ENCODE measurements around the gene ITPR1.
"Not testable (repeated sequence)": the region's sequence is repeated elsewhere in the genome, so short reads cannot be mapped to it uniquely, and the experiment has no call there.

The ITPR1 gene

DNA sequence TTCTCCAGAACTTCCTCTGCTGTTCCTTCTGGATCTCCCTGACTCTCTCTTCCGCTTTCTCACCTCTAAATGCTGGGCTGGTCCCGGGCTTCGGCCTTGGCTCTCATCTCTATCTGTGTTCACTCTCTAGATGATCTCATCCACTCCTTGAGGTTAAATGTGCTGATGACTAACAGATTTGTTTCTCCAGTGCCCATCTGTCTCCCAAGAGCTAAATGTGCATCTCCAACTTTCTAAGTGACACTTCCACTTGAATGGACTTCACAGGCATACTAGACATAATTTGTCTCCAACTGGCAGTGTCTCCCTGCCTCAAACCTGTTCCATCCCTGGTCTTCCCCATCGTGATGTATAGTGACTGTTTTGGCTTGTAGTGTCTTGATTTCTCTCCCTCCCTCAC, 95.3 kb downstream of the ITPR1 start:
- no peak overlapping the region for H3K4me3 ChIP-seq (ENCODE audit: low read depth, low read length)

- H3K4me3 ChIP-seq (ENCODE audit: low read depth, low read length): no peak overlapping the region
Observed at GRCh38 chr3:4589475-4590097, 96.4 kb downstream of the ITPR1 start.

DNA sequence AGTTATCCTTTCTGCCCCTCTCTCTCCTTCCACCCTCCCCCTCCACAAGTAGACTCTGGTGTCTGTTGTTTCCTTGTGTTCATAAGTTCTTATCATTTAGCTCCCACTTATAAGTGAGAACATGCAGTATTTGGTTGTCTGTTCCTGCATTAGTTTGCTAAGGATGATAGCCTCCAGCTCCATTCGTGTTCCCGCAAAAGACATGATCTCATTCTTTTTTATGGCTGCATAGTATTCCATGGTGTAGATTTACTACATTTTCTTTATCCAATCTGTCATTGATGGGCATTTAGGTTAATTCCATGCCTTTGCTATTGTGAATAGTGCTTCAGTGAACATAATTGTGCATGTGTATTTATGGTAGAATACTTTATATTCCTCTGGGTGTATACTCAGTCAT, 97.7 kb downstream of the ITPR1 start:
- not testable (repeated sequence) for H3K4me3 ChIP-seq (ENCODE audit: low read depth, low read length)

DNA sequence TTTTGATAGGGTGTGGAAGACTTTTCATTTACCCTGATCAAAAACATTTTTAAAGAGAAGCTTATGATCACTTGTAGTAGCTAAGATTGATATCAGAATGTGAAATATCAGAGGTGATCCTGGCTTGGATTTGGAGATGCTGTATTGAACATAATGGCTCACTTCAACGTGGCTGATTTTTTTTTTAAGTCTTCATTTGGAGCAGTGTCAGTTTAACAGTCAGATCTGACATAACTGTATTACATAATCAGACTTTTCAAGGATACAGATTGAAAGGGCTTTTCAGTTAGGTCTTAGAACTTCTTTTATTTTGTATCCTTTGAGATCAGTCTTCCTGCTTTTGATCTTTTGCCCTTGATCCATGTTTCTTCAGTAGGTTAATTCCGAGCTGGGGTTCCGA, 98.5 kb downstream of the ITPR1 start:
- H3K4me3 ChIP-seq (ENCODE audit: low read depth, low read length): no peak overlapping the region

DNA sequence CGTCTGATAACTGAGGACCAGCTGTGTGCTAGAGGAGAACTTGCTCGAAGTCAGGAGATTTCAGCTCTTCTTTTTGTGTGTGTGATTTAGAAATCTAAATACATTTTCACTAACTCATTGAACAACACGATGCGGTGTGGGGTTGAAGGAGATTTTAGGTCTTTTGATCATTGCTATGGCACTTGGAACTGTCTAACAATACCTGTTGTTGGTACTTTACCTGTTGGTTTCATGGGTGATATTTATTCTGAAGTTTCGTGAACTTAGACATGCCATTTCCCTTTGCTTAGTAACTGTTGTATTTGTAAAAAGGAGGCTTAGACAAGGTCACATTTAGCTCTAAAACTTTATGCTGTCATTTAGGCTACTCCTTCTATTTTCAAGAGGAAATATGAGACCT, 99.9 kb downstream of the ITPR1 start:
- no peak overlapping the region for H3K4me3 ChIP-seq (ENCODE audit: low read depth, low read length)

DNA sequence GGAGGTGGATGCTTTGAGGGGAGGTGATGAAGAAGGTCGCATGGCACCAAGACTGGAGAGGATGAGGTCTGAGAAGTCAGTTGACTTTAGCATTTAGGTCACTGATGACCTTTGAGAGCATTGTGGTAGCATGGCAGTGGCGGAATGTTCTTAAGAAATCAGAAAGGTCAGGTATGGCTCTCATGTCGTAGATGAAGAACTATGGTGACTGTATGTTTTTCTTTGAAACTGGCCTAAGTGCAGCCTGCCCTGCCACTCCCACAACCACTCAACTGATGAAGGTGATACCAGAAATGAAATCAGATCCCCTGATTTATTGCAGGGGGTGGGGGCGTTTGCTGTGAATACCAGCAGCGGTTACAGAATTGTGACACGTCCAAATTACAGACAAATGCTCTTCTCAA, 102.6 kb downstream of the ITPR1 start:
- H3K4me3 ChIP-seq (ENCODE audit: low read depth, low read length): no peak overlapping the region

GRCh38 chr3:4596612-4597011, 103.5 kb downstream of the ITPR1 start:
- no peak overlapping the region for H3K4me3 ChIP-seq (ENCODE audit: low read depth, low read length)

- H3K4me3 ChIP-seq (ENCODE audit: low read depth, low read length): no peak overlapping the region
Observed at GRCh38 chr3:4597208-4597985, 104.2 kb downstream of the ITPR1 start.

GRCh38 chr3:4598232-4598631, 105.1 kb downstream of the ITPR1 start:
- H3K4me3 ChIP-seq (ENCODE audit: low read depth, low read length): not testable (repeated sequence)

DNA sequence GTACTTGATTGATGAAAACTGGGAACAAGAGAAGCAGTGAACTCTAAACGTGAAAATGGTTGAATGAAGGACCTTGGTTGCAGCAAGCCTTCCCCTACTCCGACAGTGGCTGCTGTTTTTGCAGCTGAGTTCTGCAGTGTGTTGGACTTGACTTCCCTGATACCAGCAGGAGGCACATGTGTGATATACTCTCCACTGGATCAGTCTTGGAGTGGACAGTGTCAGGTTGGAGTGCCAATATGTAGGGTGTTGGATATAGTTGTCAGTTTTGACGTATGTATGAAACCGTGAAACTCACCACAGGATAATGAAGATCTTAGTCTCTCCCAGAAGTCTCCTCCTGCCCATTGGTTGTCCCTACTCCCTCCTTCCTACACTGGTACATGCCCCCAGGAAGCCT, 106.5 kb downstream of the ITPR1 start:
- H3K4me3 ChIP-seq (ENCODE audit: low read depth, low read length): no peak overlapping the region

GRCh38 chr3:4600493-4600892, 107.3 kb downstream of the ITPR1 start:
- no peak overlapping the region for H3K4me3 ChIP-seq (ENCODE audit: low read depth, low read length)

DNA sequence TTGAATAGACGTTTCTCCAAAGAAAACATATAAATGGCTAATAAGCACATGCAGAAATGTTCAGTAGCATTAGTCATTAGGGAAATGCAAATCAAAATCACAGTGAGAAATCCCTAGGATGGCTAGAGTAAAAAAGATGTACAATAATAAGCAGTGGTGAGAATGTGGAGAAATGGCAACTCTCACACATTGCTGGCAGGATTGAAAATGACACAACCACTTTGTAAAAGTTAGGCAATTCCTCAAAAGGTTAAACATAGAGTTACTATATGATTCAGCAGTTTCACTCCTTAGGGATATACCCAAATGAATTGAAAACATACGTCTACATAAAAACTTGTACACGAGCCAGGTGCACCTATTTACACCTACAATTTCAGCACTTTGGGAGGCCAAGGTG, 108.7 kb downstream of the ITPR1 start:
- H3K4me3 ChIP-seq (ENCODE audit: low read depth, low read length): no peak overlapping the region

GRCh38 chr3:4604693-4605092, 111.5 kb downstream of the ITPR1 start:
- no peak overlapping the region for H3K4me3 ChIP-seq (ENCODE audit: low read depth, low read length)

GRCh38 chr3:4606911-4607310, 113.8 kb downstream of the ITPR1 start:
- no peak overlapping the region for H3K4me3 ChIP-seq (ENCODE audit: low read depth, low read length)

DNA sequence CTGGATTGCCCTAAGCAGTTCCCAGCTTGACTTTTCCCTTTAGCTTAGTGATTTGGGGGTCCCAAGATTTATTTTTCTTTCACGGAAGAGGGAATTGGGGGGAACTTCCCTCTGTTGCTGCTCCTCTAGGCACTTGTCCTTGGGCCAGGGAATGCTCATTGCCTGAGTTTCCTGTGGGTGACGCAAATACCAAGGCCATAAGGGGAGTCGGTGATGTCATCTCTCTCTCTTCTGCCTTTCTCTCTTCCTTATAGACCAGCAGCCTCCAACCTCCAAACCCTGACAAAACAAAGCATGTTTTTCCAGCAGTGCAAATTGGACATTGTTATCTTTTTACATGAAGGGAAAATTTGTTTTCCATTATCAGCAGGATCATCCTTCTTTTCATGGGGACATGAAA, 120.2 kb downstream of the ITPR1 start:
- no peak overlapping the region for H3K4me3 ChIP-seq (ENCODE audit: low read depth, low read length)

DNA sequence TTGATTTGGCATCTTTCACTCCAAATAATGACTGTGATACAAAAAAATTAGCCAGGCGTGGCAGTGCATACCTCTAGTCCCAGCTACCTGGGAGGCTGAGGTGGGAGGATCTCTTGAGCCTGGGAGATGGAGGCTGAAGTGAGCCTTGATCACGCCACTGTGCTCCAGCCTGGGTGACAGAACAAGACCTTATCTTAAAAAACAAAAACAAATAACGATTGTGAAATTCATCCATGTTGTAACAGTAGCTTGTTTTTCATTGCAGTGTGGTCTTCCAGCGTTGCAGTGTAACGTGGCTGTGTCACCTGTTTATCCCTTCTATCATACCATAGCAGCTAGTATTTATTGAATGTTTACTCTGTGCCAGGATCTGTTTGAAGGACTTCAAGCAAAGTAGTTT, 120.9 kb downstream of the ITPR1 start:
- no peak overlapping the region for H3K4me3 ChIP-seq (ENCODE audit: low read depth, low read length)

GRCh38 chr3:4614927-4615326, 121.8 kb downstream of the ITPR1 start:
- H3K4me3 ChIP-seq (ENCODE audit: low read depth, low read length): no peak overlapping the region

DNA sequence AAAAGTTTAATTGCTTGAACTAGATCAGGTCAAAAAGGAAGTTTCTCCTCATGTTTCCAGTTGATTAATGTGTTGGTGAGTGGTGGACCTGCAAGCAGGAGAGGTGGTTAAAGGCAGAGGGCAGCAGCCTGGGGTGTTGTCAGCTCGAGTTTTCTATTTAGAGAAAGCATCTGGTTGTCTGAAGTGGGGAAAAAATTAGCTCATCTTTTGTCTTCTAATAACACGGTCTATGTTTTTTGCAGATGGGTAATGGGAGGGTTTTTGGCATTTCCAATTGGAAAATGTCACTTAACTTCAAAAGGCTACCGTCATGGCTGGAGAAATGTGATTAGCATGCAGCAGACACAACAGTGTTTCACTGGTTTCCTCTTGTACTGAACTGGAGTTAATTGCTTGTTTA, 122.6 kb downstream of the ITPR1 start:
- H3K4me3 ChIP-seq (ENCODE audit: low read depth, low read length): no peak overlapping the region

DNA sequence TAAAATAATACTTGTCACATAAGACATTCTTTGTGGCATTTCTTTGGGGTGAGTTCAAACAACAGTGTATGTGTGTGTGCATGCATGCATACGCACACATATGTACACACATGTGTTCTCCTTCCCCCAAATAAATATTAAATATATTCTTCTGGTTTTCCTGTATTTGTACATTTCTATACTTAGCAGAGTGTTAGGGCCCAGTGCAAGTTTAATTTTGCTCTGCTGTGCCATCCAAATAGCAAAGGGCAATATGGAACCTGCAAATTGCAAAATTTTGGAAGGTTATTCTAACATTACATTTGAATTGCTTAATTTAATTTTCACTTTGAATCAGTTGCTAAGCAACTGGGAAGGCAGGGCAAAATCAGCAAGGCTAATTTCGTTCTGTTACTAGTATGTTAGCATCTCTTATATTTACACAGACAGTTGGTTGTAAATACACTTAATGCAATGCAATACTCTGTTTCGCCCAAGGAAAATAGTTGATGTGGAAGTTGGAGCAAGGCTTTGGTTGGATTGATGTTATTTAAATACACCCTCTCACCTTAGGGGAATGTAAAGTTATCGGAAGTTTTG, 130.4 kb downstream of the ITPR1 start:
- no peak overlapping the region for H3K4me3 ChIP-seq (ENCODE audit: low read depth, low read length)

DNA sequence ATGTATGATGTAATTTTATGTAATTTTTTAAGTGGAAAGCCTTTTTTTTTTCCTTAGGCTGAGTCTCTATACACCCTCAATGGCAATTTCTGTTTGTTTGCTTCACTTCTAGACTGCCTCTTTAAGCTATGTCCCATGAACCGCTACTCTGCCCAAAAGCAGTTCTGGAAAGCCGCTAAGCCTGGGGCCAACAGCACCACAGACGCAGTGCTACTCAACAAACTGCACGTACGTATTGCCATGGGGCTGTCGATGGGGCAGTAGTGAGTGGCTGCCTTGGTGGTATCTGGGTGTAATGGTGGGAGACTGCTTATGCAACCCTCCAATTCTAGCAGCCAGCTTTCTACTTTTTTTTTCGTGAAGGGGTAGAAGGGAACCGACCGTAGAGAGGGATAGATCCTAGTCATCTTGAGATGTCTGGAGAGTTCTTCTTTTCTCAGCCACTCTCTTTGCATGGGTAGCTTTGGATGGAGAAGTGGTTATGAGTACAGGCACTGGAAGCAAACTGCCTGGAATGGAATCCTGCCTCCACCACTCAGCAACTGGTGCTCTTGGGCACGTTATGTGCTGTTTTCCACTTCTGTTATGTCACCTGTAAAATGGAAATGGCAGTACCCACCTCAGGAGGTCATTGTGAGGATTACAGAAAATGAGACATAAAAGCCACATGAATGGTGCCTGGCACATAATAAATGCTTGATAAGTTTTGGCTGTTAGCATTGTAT, 134.7 kb downstream of the ITPR1 start:
- H3K4me3 ChIP-seq (ENCODE audit: low read depth, low read length): no peak overlapping the region

GRCh38 chr3:4629095-4630007, 136.2 kb downstream of the ITPR1 start:
- no peak overlapping the region for H3K4me3 ChIP-seq (ENCODE audit: low read depth, low read length)
